GM19395 (cell line): Measurements from ENCODE around the gene ARID5B.

Experiments
- ATAC-seq: cut with Tn5 transposase; IDR thresholded peaks from one replicate; pipeline ENCODE4 v1.9.1; 2021; ENCODE audit warnings: mild to moderate bottlenecking, moderate library complexity; ENCODE audit not compliant: unreplicated experiment

Gene ARID5B

GRCh38 chr10:62010366-62010765, 108.9 kb downstream of the ARID5B start:
- no peak for ATAC-seq

DNA sequence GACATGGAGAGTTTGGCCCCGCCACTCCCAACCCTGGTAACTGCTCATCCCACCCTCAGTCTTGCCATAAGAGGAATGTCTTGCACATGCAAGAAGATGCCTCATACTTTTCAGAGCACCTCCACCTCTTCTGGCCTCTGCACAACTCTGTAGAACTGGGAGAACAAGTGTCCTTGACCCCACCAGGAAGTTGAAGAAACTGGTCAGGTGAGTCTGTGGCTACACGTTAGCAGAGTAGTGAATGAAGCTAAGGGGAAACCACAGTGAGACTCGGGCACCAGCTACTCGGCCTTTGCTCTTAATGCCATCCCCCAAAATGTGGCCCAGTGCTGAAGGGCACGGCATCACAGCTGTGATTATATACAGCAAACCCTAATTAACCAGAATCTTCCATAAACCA, 110.1 kb downstream of the ARID5B start:
- ATAC-seq: no peak

DNA sequence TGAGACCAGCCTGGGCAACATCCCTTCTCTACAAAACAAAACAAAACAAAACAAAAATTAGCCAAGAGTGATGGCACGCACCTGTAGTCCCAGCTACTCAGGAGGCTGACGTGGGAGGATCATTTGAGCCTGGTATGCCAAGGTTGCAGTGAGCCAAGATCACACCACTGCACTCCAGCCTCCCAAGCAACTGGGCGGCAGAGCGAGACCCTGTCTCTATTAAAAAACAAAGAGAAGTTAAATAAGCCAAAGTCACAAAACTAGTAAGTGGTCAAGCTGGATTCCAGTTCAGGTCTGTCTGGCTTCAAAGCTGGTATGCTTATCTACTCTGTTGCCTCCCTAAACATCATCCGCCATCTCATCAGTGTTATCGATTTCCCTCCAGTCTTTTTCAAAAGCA, 110.8 kb downstream of the ARID5B start:
- no peak for ATAC-seq

DNA sequence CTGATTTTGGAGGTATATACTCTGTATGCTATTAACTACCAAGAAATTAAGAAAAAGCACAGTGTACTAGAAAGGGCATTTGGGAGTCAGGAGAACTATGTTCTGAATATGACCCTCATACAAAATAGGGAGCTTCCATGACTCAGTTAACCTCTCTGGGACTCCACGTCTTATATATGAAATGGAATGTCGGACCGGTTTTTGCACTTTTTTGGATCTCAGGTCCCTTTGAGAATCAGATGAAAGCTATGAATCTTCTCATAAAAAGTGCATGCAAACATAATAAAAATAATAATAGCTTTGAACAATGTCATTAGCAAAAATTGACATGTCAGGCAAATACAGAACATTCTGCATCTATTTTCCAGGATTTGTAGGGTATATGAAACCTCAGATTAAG, 113.0 kb downstream of the ARID5B start:
- no peak for ATAC-seq

GRCh38 chr10:62015994-62016393, 114.5 kb downstream of the ARID5B start:
- no peak for ATAC-seq

- ATAC-seq: peak; percentile 71
Measured at GRCh38 chr10:62016623-62017490, 115.4 kb downstream of the ARID5B start.

DNA sequence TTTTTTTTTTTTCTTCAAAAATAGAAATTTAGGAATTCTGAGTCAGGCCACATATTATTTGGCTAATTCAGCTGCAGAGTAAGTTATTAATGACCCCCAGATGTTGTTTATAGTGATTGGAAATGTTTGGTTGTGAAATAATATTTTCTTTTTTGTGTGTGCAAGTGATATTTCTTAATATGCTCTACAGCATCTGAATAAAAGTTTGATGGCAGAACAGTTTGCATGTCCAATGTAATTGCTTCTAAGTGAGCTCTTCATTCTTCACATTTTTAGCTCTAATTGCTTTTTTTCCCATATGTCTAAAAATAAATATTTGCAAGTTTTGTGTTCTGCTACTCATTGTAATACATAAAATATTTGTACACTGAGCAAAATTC, 116.0 kb downstream of the ARID5B start:
- ATAC-seq: no peak

DNA sequence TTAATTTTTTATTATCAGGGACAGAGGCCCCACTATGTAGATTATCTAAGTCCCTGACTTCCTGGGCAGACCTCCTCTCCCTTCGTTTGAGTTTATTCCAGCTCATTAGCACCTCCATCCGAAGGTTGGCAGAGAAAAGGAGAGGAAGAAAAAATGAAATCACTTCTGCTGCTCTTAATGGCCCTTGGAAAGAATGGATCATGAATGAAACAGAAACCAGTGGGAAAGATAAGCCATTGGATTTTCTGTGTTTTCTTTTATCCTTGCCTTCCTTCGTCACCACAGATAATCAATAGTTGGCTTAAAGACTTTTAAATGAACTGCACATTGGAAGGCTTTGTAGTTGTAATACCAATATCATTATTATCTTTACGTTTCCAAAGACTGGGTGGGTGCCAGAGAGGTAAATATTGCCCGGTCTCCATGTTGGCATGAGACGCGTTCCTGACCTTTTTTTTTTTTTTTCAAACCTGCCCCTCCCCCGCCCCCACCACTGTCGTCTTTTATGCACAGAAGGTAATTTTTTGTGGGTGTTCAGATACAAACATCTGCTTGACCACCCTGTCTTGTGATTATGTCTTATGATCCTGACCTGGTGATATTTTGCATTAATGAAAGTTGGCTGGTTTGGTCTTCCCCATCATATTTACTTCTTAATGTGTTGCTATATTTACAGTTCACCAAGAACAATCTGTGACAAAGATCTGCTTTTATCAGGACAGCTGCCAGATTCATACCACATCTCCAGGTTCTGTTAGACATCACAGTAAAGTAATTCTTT, 116.8 kb downstream of the ARID5B start:
- no peak for ATAC-seq

- ATAC-seq: no peak
Measured at GRCh38 chr10:62019013-62019684, 117.7 kb downstream of the ARID5B start.

DNA sequence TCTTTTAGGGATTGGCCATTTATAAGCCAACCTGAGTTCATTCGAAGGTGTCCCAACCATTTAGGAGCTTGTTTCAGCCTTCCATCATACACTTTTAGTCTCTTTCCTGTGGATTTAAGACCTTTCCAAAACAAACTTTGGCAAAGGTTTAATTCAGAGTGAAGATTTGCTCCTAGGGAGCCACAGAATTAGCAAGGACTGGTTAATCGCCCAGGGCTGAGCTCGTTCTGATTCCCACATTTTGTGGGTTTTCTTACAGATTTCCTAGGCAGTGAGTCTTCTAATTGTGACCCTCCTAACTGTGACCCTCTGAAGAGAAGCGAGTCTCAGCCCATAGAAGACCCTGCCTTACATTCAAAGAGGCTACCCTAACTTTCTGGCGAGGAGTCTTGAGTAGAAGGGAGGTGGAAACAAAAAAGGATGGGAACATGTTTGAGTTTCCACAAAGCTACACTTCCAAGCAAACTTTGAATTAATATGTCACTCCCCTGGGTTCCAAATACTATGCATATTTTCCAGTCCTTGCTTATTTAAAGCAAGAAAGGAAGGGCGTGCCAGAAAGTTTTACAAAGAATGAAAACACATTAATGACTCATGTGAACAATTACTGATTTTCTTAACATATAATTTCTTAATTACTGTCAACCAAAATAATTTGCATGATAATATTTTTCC, 118.3 kb downstream of the ARID5B start:
- ATAC-seq: no peak

DNA sequence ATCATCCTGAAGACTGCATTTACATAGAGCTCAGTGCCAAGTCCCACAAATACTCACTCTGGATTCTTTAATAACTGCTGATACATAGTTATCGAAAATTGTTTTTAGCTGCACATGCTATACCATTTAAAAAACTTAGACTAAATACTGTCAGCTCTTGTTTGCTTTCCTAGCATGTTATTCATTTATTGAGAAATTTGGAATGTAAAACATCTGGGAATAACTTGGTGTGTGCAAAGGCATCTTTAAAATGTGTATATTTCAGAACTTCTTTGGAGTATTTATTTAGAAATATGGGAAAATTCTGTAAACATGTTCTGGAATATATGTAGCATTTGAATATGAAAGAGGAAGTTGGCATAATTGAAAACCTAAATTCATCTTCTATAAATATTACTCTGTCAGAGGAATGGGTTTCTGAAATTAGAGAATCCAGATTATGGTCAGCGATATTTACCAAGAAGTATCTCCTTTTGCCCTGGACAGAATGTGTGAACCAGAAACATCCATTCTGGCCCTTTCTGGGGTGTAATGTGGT, 119.7 kb downstream of the ARID5B start:
- no peak for ATAC-seq

GRCh38 chr10:62021978-62022802, 120.7 kb downstream of the ARID5B start:
- no peak for ATAC-seq

DNA sequence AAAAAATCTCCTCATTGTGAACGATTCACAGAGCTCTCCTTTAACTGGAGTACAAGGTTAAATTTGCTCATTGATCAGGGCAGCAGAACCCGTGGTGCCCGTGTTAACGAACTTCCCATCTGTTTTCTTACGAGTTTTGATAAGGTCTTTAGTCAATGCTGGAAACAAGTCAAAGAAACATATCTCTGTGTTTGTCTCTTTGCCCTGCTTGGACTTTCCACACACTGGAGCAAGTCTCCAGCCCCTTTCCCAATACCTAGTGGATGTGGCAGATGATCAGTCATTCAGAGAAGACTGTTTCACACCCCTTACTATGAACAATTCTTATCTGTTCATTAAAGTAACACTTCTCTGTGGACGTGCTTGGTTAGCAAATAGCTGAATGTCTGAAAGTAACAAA, 121.3 kb downstream of the ARID5B start:
- ATAC-seq: no peak

GRCh38 chr10:62023329-62023728, 121.8 kb downstream of the ARID5B start:
- no peak for ATAC-seq

DNA sequence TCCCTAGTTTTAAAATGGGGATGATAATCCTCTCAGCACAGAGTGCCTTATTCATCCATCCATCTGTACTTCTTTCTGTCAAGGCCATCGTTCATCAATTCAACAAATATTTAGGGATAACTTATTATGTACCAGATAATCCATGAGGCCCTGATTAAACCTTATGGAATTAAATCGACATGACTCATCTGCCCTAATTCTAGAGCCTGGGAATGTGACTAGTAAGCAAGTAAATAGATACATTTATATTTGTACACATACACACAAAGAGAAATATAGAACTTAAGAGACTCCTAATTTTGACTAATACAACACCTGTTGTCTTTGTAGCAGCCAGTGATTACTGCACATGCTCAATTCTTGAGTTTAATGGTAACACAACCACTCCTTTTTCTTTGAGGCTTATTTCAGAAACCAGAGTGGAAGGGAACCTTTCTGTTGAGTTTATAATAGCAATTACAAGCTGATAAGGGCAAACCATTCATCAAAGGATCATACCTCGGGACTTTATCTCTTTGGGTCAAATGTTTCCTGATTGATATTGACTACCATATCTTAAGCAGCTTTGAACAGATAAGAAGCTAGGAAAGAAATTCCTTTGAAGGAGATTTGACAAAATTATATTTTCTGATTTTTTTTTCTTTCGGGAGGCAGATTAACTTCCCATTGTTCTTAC, 122.7 kb downstream of the ARID5B start:
- ATAC-seq: no peak

GRCh38 chr10:62025134-62025794, 123.8 kb downstream of the ARID5B start:
- no peak for ATAC-seq

DNA sequence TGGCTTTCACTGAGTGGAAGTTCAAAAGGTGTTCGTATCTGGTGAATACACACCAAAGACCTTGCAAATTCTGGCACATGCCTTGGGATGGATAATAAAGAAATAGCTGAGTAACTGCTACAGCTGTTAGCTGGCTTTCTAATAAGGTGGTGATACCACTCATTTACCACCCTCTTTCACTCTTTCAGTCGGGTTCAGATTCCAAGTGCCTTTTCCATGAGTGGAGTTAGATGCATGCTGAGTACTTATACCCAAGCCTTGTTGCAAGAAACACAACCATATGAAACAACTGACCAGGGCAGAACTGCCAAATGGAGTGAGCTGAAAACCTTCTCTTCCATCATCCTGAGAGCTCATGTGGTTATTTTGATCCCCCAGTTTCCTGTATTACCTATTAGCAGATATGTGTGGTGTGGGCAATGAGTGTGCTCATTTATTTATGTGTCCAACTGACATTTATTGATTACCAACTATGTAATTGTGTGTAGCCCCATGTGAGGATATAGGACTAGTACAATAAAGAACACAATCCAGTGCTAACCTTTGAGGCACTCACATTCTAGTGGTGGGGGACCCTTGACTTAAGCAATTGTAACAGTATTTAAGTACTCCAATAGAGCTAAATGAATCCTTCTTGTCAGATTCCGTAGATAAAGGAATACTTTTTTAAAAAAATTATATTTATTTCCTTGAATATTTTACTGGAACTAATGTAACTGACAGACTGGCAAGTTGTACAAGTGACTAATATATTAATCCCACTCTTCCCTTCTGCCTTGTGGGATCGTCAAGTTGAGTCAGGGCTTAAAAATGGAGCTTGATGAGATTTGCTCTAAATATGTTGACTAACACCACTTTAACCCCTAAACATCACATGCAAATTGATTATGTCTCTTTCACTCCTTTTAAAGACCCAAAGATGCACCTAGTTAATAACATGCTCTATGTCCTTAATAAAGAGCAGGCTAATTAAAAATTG, 124.7 kb downstream of the ARID5B start:
- ATAC-seq: no peak
